Subcutaneous abdominal adipose tissue (tissue), 5 donors: ENCODE results near the gene VSTM2B.

ENCODE experiments used
- H3K27ac ChIP-seq: one replicate; pipeline ENCODE4 v1.7.0; 2013; ENCODE audit warnings: low read depth, mild to moderate bottlenecking, inconsistent platforms, low read length, moderate library complexity
- H3K27me3 ChIP-seq, 5 donors: one replicate each; pipeline ENCODE4 v1.7.0; 2013; ENCODE audit warnings: low read length in 5 of 5, inconsistent platforms in 1 of 5; ENCODE audit not compliant: control insufficient read depth in 5 of 5, insufficient read depth in 4 of 5
- H3K36me3 ChIP-seq, 5 donors: one replicate each; pipeline ENCODE4 v1.7.0; 2013; ENCODE audit warnings: low read length in 5 of 5; ENCODE audit not compliant: control insufficient read depth in 5 of 5, insufficient read depth in 5 of 5
- H3K4me1 ChIP-seq, 5 donors: one replicate each; pipeline ENCODE4 v1.7.0; 2013; ENCODE audit warnings: low read length in 5 of 5, mild to moderate bottlenecking in 3 of 5, moderate library complexity in 1 of 5; ENCODE audit not compliant: control insufficient read depth in 5 of 5, insufficient read depth in 5 of 5
- H3K4me3 ChIP-seq, 5 donors: one replicate each; pipeline ENCODE4 v1.7.0; 2013; ENCODE audit warnings: low read length in 5 of 5, low read depth in 1 of 5
- H3K9ac ChIP-seq, 5 donors: one replicate each; pipeline ENCODE4 v1.7.0; 2013; ENCODE audit warnings: low read length in 5 of 5, mild to moderate bottlenecking in 4 of 5, moderate library complexity in 3 of 5
- H3K9me3 ChIP-seq, 5 donors: one replicate each; pipeline ENCODE4 v1.7.0; 2013; ENCODE audit warnings: low read length in 5 of 5; ENCODE audit not compliant: control insufficient read depth in 5 of 5
- donor health status: healthy.
- donor health status: healthy.
- donor health status: healthy.
- donor health status: healthy.
- donor health status: healthy.

Gene VSTM2B

DNA sequence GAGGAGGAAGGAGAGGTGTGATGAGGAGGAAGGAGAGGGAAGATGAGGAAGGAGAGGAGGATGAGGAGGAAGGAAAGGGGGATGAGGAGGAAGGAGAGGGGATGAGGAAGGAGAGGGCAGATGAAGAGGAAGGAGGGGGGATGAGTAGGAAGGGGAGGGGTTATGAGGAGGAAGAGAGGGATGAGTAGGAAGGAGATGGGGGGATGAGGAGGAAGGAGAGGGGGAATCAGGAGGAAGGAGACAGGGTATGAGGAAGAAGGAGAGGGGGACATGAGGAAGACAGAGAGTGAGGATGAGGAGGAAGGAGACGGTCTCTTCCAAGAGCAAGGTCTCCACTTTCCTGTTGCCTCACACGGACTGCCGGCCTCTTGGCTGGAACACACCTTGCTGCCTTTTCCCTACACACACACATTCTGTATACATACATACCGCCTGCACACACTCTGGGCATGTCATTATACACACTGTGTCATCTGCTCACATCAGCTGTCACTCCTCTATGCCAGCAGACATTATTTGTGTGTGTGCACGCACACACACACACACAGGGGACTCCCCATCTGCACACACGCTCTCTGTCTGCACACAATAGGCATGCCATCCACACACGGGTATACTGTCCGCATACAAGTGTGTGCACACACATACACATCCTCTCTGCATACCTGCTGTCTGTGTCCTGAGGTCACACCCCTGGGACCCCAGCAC lies 11.1 kb upstream of the VSTM2B start:
- Histone ChIP-seq H3K27me3 (peaks cover 0 to 36% (median 10%) of the 10 kb centered on the region in 5 donors), H3K4me3 (no peak overlapping the region), H3K36me3 (no peaks in the 10 kb centered on the region), H3K27ac (no peak overlapping the region), H3K9ac (no peak overlapping the region), H3K9me3 (peaks cover 0 to 14% (median 0%) of the 10 kb centered on the region in 5 donors), H3K4me1 (no peaks in the 10 kb centered on the region)

DNA sequence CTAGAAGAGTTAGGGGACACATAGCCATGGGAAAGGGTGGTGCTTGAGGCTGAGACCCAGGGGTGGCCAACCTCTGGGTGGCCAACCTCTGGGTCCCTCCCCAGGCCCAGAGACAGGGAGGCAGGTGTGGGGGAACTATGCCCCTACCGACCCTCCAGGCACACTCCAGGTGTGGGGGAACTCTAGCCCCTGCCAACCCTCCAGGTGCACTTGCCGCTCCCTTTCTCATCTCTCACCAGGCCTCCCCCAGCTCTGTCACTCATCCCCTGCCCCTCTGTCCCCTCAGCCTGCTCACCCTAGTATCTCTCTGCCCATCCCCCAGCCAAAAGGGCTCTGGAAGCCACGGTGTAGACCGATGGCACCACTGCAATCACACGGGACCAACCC lies 10.6 kb upstream of the VSTM2B start:
- peaks cover 0 to 35% (median 11%) of the 10 kb centered on the region in 5 donors for H3K27me3 ChIP-seq
- H3K4me1 ChIP-seq, result no peaks in the 10 kb centered on the region
- H3K9me3 ChIP-seq, result peaks cover 0 to 14% (median 0%) of the 10 kb centered on the region in 5 donors
- no peak overlapping the region for H3K27ac ChIP-seq
- H3K9ac ChIP-seq, result no peak overlapping the region
- H3K4me3 ChIP-seq, result no peak overlapping the region
- H3K36me3 ChIP-seq, result no peaks in the 10 kb centered on the region

DNA sequence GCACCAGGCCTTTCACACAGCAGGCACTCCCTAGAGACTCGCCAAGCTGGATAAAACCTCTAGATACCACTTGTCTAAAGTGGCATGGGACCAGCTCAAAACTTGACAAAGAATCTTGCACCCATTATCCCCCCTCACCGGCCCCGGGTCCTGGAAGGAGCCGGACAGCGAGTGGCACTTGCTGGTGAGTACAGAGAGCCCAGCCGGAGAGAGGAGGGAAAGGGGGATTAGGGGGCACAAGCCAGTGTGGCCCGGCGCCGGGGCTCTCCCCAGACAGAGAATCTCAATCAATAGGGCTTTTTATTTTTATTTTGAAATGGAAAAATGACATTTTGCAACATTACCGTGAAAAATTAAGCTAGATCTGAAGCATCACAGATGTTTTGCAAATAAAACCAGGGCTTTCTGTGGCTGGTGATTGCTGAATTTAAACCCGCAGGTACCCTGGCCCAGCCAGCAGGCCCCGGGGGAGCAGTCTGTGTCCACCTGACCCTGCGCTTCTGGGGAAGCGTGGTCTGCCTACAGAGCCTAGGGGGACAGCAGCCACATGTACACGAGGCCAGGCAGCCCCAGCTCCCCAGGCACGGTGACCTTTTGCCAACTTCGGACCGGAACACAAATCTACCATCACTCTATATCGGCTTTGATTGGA lies 10.0 kb upstream of the VSTM2B start:
- H3K4me3 ChIP-seq, result no peak overlapping the region
- H3K27me3 ChIP-seq, result peaks cover 0 to 30% (median 16%) of the 10 kb centered on the region in 5 donors
- no peaks in the 10 kb centered on the region for H3K36me3 ChIP-seq
- H3K4me1 ChIP-seq, result no peaks in the 10 kb centered on the region
- peaks cover 0 to 14% (median 0%) of the 10 kb centered on the region in 5 donors for H3K9me3 ChIP-seq
- H3K9ac ChIP-seq, result no peak overlapping the region
- no peak overlapping the region for H3K27ac ChIP-seq

DNA sequence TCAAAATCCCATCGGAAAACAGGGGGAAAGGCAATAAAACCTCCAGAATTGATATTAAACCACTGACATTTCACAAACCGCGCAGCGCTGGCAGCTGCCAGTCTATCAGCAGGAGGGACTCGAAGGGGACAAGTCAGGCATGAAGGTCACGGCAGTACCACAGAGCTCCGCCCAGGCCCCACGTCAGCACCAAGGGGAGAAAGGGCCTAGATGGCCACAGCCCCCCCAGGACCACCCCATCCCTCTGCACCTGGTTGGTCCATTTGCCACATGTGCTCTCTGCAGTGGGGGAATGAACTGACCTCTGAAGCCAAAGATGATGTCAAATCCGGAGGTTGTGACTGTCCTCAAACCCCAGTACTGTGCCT lies 9.5 kb upstream of the VSTM2B start:
- H3K27me3 ChIP-seq, result peaks cover 0 to 27% (median 16%) of the 10 kb centered on the region in 5 donors
- no peak overlapping the region for H3K4me3 ChIP-seq
- H3K9me3 ChIP-seq, result peaks cover 0 to 14% (median 0%) of the 10 kb centered on the region in 5 donors
- H3K27ac ChIP-seq, result no peak overlapping the region
- no peaks in the 10 kb centered on the region for H3K36me3 ChIP-seq
- H3K9ac ChIP-seq, result no peak overlapping the region
- no peaks in the 10 kb centered on the region for H3K4me1 ChIP-seq

GRCh38 chr19:29516821-29517395 lies 8.9 kb upstream of the VSTM2B start:
- Histone ChIP-seq H3K9me3 (peaks cover 0 to 10% (median 0%) of the 10 kb centered on the region in 5 donors), H3K9ac (no peak overlapping the region), H3K4me1 (no peaks in the 10 kb centered on the region), H3K36me3 (no peaks in the 10 kb centered on the region), H3K27ac (no peak overlapping the region), H3K27me3 (peaks cover 0 to 31% (median 16%) of the 10 kb centered on the region in 5 donors), H3K4me3 (no peak overlapping the region)

GRCh38 chr19:29517412-29517811 lies 8.4 kb upstream of the VSTM2B start:
- H3K4me1 ChIP-seq, result no peaks in the 10 kb centered on the region
- H3K9ac ChIP-seq, result no peak overlapping the region
- H3K9me3 ChIP-seq, result peaks cover 0 to 9% (median 0%) of the 10 kb centered on the region in 5 donors
- H3K36me3 ChIP-seq, result no peaks in the 10 kb centered on the region
- H3K27ac ChIP-seq, result no peak overlapping the region
- H3K27me3 ChIP-seq, result peaks cover 0 to 33% (median 16%) of the 10 kb centered on the region in 5 donors
- H3K4me3 ChIP-seq, result no peak overlapping the region

DNA sequence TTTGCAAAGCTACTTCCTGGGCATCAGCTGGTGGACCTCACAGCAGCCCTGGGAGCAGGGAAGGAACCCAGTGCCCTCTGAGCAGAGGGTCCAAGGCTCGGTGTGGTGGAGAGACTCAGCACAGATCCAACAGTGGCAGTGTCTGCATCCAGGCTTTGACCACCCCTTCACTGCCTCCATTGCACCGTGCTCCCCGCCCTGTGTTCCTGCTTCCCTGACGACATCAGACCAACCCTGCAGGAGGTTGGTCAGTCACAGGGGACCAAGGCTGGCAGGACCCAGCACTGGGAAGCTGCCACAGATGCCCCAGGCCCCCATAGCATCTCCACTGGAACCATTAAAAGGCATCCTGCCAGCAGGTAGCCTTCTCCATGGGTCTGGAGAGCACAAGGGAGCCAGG lies 7.8 kb upstream of the VSTM2B start:
- no peak overlapping the region for H3K9ac ChIP-seq
- H3K9me3 ChIP-seq, result peaks cover 0 to 5% (median 0%) of the 10 kb centered on the region in 5 donors
- no peak overlapping the region for H3K27ac ChIP-seq
- no peak overlapping the region for H3K4me3 ChIP-seq
- H3K36me3 ChIP-seq, result no peaks in the 10 kb centered on the region
- H3K4me1 ChIP-seq, result no peaks in the 10 kb centered on the region
- H3K27me3 ChIP-seq, result peaks cover 0 to 30% (median 16%) of the 10 kb centered on the region in 5 donors

DNA sequence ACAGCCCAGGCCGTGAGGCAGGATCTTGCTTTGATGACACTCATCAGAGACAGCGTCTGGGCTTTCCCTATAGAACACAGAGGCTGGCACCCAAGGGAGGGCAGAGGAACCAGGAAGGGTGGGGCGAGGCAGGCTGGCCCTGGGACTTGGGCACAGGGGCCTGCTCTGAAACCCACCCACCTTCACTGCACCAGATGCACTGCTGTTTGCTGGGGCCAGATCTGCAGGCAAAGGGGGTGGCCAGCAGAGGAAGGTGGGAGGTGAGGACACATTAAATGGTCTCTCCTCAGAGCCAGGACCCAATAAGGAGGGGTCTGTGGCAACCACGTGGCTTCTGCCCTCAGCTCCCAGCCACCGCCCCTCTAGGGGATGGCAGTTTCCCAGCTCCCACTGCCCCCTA lies 6.6 kb upstream of the VSTM2B start:
- Histone ChIP-seq H3K27ac (no peak overlapping the region), H3K27me3 (peaks cover 8 to 39% (median 28%) of the 10 kb centered on the region in 5 donors), H3K4me3 (no peak overlapping the region), H3K9ac (no peak overlapping the region), H3K4me1 (no peaks in the 10 kb centered on the region), H3K36me3 (no peaks in the 10 kb centered on the region), H3K9me3 (no peaks in the 10 kb centered on the region)

DNA sequence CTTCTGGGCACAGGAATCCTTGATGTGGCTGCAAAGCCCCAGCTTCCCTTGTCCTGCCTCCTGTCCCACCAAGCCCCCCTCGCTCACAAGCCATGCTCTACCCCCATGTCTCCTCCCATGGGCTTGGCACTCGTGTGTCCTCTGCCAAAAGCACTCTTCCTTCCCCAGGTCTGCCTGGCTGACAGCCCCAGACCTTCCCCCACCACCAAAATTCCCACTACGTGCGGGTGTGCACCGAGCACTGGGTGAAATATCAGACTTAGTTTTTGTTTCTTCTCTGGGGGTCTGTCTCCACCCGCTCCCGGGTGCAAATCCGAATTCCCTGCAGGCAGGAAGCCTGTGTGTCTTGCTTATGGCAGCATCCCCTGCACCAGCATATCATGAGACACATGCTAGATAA lies 5.9 kb upstream of the VSTM2B start:
- Histone ChIP-seq H3K27ac (no peak overlapping the region), H3K4me1 (peaks cover 0 to 2% (median 0%) of the 10 kb centered on the region in 5 donors), H3K27me3 (peaks cover 15 to 47% (median 35%) of the 10 kb centered on the region in 5 donors), H3K36me3 (no peaks in the 10 kb centered on the region), H3K4me3 (no peak overlapping the region), H3K9me3 (no peaks in the 10 kb centered on the region), H3K9ac (no peak overlapping the region)

DNA sequence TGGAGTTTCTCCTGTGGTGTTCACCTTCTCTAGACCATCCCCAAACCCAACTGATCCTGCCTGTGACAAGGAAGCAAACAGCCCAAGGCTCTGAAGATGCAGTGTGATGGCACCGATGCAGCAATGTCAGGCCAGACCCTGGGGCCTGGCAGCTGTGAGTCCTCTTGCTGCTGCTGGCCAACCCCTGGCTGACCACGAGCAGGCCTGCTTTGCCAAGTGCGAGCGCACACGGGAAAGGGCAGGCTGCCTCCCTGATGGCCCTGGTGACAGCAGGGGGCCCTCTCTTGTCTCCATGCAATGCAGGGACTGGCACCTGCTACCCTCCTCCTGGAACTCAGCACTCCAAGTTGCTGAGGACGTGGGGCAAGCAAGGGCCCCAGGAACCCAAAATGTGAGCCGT lies 5.4 kb upstream of the VSTM2B start:
- H3K27me3 ChIP-seq, result peaks cover 17 to 50% (median 36%) of the 10 kb centered on the region in 5 donors
- no peak overlapping the region for H3K27ac ChIP-seq
- no peak overlapping the region for H3K4me3 ChIP-seq
- no peaks in the 10 kb centered on the region for H3K9me3 ChIP-seq
- H3K4me1 ChIP-seq, result peaks cover 0 to 4% (median 1%) of the 10 kb centered on the region in 5 donors
- H3K9ac ChIP-seq, result no peak overlapping the region
- H3K36me3 ChIP-seq, result no peaks in the 10 kb centered on the region
